HG03439 (cell line): ENCODE results near the gene WARS2.
"Not testable (repeated sequence)": the region's sequence is repeated elsewhere in the genome, so short reads cannot be mapped to it uniquely, and the experiment has no call there.

Source experiments
- ATAC-seq: cut with Tn5 transposase; IDR thresholded peaks from one replicate; pipeline ENCODE4 v1.9.1; 2021; ENCODE audit warnings: mild to moderate bottlenecking, moderate library complexity; ENCODE audit not compliant: unreplicated experiment

WARS2 gene

DNA sequence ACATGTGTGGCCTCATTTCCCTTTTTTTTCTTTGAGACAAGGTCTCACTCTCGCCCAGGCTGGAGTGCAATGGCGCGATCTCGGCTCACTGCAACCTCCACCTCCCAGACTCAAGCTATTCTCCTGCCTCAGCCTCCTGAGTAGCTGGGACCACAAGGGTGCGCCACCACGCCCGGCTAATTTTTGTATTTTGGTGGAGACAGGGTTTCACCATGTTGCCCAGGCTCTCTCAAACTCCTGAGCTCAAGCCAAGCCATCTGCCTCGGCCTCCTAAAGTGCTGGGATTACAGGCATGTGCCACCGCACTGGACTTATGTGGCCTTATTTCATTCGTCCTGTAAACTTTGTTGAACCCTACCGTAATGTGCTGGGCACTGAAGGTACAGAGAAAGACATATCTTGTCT lies 569 bp upstream of the WARS2 start:
- ATAC-seq = no peak

DNA sequence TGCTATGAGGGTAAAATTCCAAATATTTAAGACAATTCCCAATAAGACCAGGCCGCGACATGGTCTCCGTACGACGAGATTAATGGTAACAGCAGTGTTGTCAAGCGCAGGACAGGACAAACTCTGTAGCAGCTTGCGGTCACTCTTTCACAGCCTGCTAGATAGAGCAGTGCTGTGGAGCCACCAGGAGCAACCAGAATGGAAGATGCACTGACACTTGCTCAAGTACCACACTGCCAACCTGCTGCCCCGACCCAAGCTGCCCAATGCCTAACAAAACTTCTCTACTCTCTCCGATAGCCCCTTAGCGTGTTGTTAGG lies 636 bp downstream of the WARS2 start:
- peak; percentile 36 for ATAC-seq

DNA sequence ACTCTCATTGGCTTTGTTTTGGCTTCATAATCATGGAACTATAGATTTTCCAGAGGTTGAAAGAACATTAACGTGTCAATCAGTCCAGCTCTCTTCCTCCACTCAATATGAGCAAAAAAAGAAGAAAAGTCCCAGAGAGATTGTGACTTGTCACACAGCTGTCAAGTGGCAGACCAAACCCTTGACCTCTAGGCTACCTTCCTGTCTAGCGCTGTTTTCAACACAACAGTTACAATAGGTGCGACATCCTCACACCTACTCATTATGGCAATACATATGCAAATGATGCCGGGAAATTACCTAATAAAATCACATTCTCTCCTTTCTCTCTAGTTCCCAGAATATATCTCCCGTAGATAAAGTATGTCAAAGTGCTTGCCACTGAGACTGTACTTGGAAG lies 1.1 kb downstream of the WARS2 start:
- peak; percentile 37 for ATAC-seq

DNA sequence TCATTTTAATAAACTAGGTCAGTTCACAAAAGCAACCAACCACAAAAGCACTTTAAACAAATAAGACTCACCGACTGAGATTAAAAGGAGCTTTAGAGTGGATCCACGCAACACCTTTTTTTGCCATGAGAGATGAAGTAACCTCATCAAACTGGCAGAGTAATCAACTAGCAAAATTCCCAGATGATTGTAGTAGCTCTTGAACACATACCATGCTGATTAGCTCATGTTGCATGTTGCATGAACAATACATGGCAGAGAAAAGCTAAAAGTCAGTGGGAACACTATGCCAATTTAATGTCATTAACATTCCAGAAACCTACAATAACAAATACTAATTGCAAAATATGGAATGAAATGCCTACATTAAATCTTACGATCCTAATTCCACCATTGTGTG lies 4.1 kb downstream of the WARS2 start:
- no peak for ATAC-seq

DNA sequence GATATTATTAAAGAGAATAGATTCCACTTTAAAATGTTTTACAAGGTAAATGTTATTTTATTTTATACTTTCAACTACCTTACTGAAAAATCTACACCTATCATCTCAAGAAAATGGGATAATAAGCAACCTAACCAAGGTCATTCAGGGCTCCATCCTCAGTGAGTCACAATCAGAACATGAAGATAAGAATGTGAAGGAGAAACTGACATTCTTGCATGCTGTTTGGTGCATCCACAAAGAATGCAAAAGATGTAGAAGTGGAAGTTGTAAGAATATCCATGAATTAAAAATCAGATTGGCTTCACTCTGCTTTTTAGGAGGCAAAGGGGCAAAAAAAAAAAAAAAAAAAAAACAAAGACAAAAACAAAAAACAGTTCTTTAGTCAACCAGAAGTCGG lies 6.5 kb downstream of the WARS2 start:
- ATAC-seq = no peak

DNA sequence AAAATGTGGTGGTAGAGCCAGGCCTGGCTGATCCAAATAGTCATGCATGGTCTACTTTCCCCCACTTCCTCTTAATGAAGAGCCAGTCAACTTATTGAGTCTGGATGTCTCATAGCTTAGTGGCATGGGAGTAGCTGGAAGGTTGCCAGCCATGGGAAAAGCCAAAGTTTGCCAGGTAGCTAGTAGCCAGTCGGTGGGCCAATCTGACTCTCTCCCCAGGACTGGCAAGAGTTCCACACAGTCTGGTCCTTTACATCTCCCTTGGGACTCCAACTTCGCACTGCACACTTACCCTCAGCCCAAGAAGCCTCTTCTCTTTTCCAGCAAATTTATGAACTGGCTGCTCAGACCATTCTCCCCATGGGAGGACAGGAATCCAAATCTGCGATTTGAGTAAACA lies 8.3 kb downstream of the WARS2 start:
- ATAC-seq = no peak

DNA sequence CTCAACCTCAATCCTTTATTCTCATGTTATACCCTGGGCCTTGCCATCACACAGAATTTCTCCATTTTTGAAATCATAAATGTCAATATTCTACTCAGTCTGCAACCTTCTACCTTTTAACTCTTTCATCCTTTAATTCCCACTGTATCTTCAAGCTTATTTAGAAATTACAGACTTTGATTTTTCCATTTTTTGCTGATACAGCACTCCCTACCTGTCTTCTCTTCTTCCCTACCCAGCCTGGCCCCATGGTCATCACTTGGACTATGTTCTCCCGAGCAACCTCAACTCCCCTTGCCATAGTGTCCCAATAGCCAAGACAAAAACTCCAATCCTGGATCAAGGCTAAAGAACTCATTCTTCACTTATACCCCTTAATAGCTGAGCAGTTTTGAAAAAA lies 14.6 kb downstream of the WARS2 start:
- ATAC-seq = no peak

DNA sequence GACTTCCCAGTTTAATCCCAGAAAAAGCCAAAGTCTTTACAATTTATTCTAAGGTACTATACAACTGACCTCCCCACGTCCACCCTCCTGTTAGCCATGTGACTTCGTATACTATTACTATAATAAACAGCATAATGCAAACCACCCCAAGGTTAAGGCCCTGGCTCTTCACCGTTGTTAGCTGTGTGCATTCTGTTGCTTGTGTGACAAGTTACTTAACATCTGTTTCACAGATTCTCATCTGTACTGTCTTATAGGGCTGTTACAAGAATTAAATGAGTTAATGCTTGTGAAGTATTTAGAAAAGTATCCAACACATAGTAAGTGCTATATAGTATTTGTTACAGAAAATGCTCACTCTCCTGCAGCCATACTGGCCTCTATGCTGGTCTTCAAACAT lies 15.7 kb downstream of the WARS2 start:
- ATAC-seq = no peak

DNA sequence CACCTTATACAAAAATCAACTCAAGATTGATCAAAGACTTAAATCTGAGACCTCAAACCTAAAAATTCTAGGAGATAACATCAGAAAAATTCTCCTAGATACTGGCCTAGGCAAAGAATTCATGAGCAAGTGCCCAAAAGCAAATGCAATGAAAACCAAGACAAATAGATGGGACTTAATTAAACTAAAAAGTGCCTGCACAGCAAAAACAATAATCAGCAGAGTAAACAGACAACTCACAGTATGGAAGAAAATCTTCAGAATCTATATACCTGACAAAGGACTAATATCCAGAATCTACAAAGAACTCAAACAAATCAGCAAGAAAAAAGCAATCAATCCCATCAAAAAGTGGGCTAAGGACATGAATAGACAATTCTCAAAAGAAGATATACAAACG lies 18.6 kb downstream of the WARS2 start:
- not testable (repeated sequence) for ATAC-seq

DNA sequence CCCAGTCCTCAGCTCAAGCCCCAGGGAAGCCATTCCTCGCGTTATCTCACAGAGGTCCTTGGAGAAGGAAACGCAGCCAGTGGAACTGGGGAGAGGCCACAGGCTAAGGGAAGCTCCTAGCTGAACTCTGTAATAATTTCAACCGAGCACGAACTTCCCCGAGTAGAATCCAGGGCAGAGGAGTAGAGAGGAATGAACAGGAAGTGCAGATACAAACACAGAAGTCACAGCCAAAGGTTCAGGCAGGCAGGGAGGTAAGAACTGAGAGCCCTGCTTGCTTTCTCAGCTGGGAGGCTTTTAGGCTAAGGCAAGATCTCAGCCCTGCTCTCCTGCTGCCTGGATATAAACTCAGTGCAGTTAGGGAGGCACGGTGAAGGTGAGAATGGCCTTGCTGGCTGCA lies 23.7 kb downstream of the WARS2 start:
- ATAC-seq = no peak

DNA sequence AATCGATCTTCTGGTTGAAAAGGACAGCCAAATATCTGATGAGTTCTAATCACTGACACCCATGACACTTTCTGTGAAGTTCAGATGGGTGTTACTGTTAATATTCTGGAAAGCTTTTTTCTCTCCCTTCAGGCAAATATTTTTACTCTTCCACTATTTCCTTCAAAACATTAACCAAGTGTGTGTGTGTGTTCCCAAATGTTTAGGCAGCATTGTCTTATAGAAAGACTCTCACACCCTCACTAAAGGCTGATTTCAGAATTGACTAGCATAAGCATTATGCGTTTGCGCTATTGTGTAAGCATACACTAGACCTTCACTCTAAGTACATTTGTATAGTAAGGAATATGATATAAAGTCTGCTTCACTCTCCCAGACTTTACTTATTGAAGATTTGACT lies 24.7 kb downstream of the WARS2 start:
- ATAC-seq = no peak

DNA sequence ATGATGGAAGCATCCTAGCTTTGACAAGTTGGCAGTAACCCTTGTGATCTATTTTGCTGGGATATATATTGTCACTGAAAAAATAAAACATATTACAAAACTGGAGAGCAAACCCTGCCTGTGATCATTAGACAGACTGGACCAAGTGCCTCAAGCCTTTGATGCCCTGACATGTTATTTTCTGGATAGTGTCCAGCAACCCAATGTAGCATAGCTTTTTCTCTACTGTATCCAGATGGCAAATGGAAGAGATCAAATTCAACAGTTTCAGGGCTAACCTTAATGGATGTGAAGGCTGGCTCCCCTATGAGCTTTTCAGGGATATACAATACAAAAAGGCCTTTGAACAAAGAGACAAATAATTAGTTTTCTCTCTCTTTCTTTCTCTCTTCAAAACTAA lies 25.1 kb downstream of the WARS2 start:
- no peak for ATAC-seq

DNA sequence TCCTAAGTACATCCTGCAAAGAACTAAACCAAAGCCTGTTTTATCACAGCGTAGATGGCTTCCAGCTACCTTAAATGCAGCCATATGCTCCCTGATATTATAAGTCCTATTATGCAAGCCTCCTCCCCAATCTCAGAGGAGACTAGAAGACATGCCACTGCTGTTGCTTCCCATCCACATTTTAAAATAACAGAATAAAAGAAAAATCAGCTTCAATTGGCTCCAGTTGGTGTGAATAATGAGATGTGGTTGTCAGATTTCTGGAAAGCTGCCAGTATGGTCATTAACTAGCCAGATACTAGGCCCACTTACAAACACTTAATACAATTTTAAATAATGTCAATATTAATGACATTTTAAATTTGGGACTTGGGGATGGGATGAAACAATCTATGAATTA lies 25.7 kb downstream of the WARS2 start:
- ATAC-seq = no peak

DNA sequence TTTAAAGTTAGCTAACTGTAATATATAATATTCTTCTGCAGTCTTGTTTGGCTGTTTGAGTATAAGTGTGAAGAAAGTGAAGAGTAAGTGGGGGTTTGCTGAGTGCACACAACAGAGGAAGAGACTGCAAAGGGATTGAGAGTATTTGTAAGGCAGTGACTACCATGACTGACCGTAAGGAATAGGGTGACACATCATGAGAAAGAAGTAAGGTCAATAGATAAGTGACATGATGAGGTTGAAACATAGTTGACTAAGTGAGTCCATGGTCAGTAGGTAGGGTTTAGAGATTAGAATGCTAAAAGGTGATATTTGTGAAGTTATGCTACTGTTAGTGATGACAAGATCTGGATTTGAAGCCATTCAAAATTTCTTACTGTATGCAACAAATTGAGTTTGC lies 27.7 kb downstream of the WARS2 start:
- ATAC-seq = no peak

DNA sequence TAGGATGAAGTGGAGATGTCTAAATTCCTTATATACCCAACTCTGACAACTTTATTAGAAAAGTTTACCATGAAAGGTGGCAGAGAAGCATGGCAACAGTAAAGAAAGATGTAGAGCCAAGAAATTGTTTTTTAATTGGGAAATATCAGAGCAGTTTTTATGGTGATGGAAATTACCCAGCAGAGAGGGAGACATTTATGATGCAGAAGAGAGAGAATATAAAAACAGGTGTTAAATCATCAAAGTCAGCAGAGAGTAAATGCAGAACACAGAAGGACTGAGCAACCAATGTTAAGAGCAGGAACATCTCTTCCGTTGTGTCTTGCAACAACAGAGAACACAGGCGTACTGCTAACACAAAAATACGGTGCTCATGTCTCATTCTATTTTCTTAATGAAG lies 28.2 kb downstream of the WARS2 start:
- no peak for ATAC-seq

DNA sequence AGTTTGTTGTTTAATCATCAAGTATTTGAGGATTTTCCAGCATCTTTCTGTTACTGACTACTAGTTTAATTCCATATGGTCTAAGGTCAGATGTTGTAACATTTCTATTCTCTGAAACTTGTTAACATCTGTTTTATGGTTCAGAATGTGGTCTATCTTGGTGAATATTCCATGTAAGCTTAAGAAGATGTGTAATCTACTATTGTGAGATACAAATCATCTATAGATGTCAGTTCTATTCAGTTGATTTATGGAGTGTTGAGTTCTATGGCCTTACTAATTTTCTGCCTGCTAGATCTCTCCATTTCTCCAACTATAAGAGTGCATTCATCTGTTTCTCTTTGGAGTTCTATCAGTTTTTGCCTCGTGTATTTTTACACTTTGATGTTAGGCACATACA lies 31.5 kb downstream of the WARS2 start:
- no peak for ATAC-seq

DNA sequence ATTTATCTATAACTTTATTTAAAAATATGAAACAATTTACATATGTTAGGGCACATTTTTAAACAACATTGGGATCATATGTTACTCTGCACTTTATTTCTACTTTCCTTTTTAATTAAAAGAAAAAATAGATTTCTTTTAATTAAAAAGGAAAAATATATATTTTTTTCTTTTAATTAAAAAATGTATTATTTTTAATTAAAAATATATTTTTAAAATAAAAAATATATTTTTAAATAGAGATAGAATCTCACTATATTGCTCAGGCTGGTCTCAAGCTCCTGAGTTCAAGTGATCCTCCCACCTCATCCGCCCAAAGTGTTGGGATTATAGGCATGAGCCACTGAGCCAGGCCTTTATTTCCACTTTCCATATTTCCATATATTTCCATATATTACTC lies 36.7 kb downstream of the WARS2 start:
- no peak for ATAC-seq

DNA sequence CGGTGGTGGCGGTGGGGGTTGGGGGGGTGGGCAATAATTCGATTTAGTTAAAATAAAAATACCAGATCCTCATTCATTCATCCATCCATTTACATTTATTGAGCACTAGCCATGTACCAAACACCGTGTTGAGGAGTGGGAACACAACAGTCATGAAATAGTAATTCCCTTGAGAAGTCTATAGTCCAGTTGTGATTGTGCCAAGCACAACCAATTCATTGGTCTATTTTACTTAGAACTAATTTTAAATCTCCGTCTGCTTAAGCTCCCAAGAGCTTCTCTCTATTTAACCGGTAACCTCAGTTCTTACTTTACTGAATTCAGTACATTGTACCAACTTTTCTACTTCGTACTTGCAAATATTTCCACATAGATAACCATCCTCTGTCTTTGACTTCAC lies 38.4 kb downstream of the WARS2 start:
- ATAC-seq = no peak

DNA sequence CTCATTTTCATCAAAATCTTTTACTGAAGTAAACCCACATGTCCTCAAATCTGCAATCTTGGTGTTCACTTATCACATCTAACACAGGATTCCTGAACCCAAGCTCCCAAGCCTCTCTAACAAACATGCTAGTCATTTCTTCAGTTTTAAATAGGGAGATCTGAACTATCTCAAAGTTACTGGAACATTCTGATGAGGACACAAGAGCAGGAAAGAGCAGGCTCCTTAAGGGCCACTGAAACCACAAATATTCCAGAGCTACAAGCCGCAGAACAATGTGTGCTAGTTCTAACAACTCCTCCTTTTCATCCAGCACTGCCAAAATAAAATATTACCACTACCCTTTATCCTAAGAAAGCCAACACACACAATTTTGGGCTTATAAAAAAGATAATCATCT lies 38.9 kb downstream of the WARS2 start:
- no peak for ATAC-seq

DNA sequence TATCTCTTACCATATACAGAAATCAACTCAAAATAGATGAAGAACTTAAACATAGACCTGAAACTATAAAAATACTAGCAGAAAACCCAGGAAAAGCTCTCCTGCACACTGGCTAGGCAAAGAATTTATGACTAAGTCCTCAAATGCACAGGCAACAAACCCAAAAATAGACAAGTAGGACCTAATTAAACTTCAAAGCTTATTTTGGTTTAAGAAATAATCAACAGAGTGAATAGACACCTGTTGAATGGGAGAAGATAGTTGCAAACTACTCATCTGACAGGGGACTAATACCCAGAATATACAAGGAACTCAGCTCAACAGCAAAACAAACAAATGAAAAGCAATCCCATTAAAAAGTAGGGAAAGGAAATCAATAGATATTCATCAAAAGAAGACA lies 40.7 kb downstream of the WARS2 start:
- no peak for ATAC-seq

DNA sequence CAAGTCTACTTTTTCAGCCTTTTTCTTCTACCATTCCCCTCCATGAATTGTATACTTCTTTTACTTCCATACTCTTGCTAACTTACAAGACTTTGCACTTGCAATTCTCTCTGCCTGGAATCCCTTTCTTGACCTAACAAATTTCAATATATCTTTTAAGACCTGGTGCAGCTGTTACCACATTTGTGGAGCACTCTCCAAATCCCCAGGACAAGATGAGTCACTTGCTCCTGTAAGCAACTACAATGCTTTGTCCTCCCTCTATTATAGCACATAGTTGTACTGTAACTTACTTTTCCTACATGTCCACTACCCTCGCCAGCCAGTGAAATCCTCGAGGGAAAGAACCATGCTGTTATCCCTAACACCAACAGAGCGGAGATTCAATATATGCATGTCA lies 43.1 kb downstream of the WARS2 start:
- ATAC-seq = no peak

DNA sequence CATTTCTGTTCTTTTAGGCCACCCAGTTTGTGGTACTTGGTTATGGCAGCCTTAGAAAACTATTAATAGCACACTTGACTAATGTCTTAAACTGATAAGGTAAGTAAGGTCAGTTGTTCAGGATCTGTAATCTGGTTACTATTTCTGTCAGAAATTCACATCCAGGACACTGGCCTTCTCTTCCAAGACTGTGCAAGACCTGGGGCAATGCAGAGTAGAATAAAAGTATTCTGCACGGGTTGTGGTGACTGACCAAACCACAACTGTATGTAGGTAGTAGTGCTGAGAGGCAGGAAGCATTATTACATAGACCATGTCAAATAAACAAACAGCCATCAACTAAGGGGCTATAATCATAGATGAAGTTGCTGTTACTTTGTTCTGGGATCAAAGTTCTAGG lies 46.7 kb downstream of the WARS2 start:
- ATAC-seq = no peak

DNA sequence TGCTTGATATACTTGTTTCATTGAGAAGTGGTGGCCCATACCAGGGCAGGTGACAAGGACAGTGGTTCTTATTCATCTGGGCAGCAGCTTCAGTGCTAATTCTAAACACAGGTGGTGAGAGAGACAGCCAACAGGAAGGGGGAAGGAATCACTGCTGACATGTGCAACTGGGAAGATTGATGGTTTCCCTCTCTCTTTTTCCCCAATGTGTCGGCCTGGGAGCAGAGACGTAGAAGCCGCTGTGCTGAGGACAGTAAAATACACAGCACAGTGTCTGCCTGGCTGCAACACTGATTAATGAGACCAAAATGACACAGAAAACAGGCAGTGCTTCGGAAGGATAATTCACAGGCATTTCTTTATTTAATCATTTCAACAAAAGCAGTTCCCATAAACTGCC lies 48.8 kb downstream of the WARS2 start:
- no peak for ATAC-seq

DNA sequence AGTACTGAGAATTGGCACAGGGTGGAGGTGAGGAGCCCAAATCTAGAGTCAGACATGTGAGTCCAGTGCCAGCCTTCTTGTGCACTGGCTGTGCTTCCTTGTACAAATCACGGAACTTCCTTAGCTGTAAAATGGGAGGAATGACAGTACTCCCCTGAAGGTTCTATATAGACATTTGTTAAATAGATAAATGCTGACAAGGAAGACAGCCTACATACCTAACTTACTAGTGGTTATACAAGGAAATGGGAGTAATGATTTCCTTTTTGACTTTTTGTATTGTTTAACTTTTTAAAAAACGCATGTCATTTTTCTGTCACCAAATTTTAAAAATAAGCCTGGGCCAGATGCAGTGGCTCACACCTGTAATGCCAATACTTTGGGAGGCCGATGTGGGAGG lies 50.2 kb downstream of the WARS2 start:
- ATAC-seq = no peak
